ENCODE measurements around the gene DPEP2. TPM values are rescaled to one million over a fixed set of nuclear protein-coding genes. Genes with fewer than 3 reads are reported as not detected.
"Not testable (repeated sequence)": the region's sequence is repeated elsewhere in the genome, so short reads cannot be mapped to it uniquely, and the experiment has no call there.

DPEP2 gene
- polyA plus RNA-seq, 1 experiment, result not detected

GRCh38 chr16:68019167-68019680 lies 19.9 kb upstream of the DPEP2 start:
- no peaks in the 10 kb centered on the region for H3K27me3 ChIP-seq (ENCODE audit: control insufficient read depth, insufficient read depth, low read length)
- ChIA-PET POLR2A (no interaction called here), CTCF (interaction anchor here (1.1 kb wide), 1 partner anchor 22 kb away, joined by 3 read pairs; no protein-coding TSS in a partner anchor)
- DNase-seq (ENCODE audit: low read depth, low spot score), result no peak
- no peak for TF ChIP-seq CTCF (IDR thresholded peaks at IDR 0.05; ENCODE audit: low read depth, low read length)
- no peaks in the 10 kb centered on the region; the same call in 1 of the 2 replicates for H3K9me3 ChIP-seq (ENCODE audit: control insufficient read depth, insufficient read depth, low read length)
- no peak overlapping the region for H3K4me3 ChIP-seq (ENCODE audit: low read depth, low read length)
- H3K27ac ChIP-seq (ENCODE audit: low read depth, low read length), result no peak overlapping the region

GRCh38 chr16:68015681-68016080 lies 16.4 kb upstream of the DPEP2 start, which contains the start of gene DPEP2NB:
TSS of gene DPEP2NB (minus strand) at chr16:68015911. CDS start at chr16:68015770, 141 bp downstream.
- Histone ChIP-seq H3K4me3 (ENCODE audit: low read depth, low read length) (no peak within 1 kb of the TSS), H3K27me3 (ENCODE audit: control insufficient read depth, insufficient read depth, low read length) (peaks cover 5% of the 10 kb centered on the region), H3K9me3 (ENCODE audit: control insufficient read depth, insufficient read depth, low read length) (no peaks in the 10 kb centered on the region), H3K27ac (ENCODE audit: low read depth, low read length) (no peak within 1 kb of the TSS)
- no peak for DNase-seq (ENCODE audit: low read depth, low spot score)
- ChIA-PET POLR2A (no interaction called here), CTCF (no interaction called here)
- TF ChIP-seq CTCF (IDR thresholded peaks at IDR 0.05; ENCODE audit: low read depth, low read length), result no peak

- TF ChIP-seq CTCF (IDR thresholded peaks at IDR 0.05; ENCODE audit: low read depth, low read length), result no peak
- CTCF ChIA-PET, result no interaction called here
- H3K9me3 ChIP-seq (ENCODE audit: control insufficient read depth, insufficient read depth, low read length), result no peaks in the 10 kb centered on the region
- no peak for DNase-seq (ENCODE audit: low read depth, low spot score)
- no peak overlapping the region for H3K4me3 ChIP-seq (ENCODE audit: low read depth, low read length)
- H3K27ac ChIP-seq (ENCODE audit: low read depth, low read length), result no peak overlapping the region
- POLR2A ChIA-PET, result no interaction called here
- peaks cover 5% of the 10 kb centered on the region for H3K27me3 ChIP-seq (ENCODE audit: control insufficient read depth, insufficient read depth, low read length)
Measured at GRCh38 chr16:68013440-68013839, 14.2 kb upstream of the DPEP2 start.

- H3K9me3 ChIP-seq (ENCODE audit: control insufficient read depth, insufficient read depth, low read length); POLR2A ChIA-PET; DNase-seq (ENCODE audit: low read depth, low spot score); H3K27me3 ChIP-seq (ENCODE audit: control insufficient read depth, insufficient read depth, low read length); H3K4me3 ChIP-seq (ENCODE audit: low read depth, low read length); CTCF ChIA-PET; H3K27ac ChIP-seq (ENCODE audit: low read depth, low read length): not testable (repeated sequence)
Measured at GRCh38 chr16:68009872-68010271, 10.6 kb upstream of the DPEP2 start.

GRCh38 chr16:68009157-68009735 lies 10.0 kb upstream of the DPEP2 start:
- no peak for TF ChIP-seq CTCF (IDR thresholded peaks at IDR 0.05; ENCODE audit: low read depth, low read length)
- CTCF ChIA-PET, result no interaction called here
- Histone ChIP-seq H3K9me3 (ENCODE audit: control insufficient read depth, insufficient read depth, low read length) (no peaks in the 10 kb centered on the region), H3K4me3 (ENCODE audit: low read depth, low read length) (no peak overlapping the region), H3K27ac (ENCODE audit: low read depth, low read length) (no peak overlapping the region), H3K27me3 (ENCODE audit: control insufficient read depth, insufficient read depth, low read length) (peaks cover 9% of the 10 kb centered on the region)
- POLR2A ChIA-PET, result interaction anchor here (0.6 kb wide), 1 partner anchor 9 kb away, joined by 3 read pairs; no protein-coding TSS in a partner anchor
- no peak for DNase-seq (ENCODE audit: low read depth, low spot score)
